Skeletal muscle cell (primary cell): ENCODE data around the gene NFKBIB.
A peak's percentile ranks its signal among the peaks of the same experiment; 100 is the strongest.
"Not testable (repeated sequence)": the region's sequence is repeated elsewhere in the genome, so short reads cannot be mapped to it uniquely, and the experiment has no call there.

Source experiments
- DNase-seq: peaks from one replicate; pipeline ENCODE4 v3.0.0-alpha.2; 2010; ENCODE audit warnings: low read depth
- H3K4me3 ChIP-seq: 2 replicates; pipeline ENCODE4 v1.5.1; 2011; ENCODE audit warnings: low read depth, mild to moderate bottlenecking, control low read depth, low read length, moderate library complexity

NFKBIB gene

DNA sequence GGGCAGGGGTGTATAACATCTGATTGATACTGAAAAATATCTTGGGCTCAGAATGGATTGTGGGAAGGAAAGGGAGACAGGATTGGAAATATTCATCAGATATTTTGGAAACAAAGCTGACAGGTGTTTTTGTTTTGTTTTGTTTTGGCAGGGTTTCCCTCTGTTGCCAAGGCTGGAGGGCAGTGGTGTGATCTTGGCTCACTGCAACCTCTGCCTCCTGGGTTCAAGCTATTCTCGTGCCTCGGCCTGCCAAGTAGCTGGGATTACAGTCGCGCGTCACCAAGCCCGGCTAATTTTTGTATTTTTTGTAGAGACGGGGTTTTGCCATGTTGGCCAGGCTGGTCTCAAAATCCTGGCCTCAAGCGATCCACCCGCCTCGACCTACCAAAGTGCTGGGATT, 26.4 kb upstream of the NFKBIB start:
- H3K4me3 ChIP-seq, DNase-seq: not testable (repeated sequence)

- no peak overlapping the region for H3K4me3 ChIP-seq
- DNase-seq = no peak
Observed at GRCh38 chr19:38875656-38876395, 23.9 kb upstream of the NFKBIB start.

GRCh38 chr19:38877781-38878574, 21.8 kb upstream of the NFKBIB start, which contains the start of gene RINL:
Gene RINL (minus strand): TSS chr19:38878275. CDS start chr19:38876742, 1,533 bp downstream.
- no peak within 1 kb of the TSS for H3K4me3 ChIP-seq
- no peak for DNase-seq

DNA sequence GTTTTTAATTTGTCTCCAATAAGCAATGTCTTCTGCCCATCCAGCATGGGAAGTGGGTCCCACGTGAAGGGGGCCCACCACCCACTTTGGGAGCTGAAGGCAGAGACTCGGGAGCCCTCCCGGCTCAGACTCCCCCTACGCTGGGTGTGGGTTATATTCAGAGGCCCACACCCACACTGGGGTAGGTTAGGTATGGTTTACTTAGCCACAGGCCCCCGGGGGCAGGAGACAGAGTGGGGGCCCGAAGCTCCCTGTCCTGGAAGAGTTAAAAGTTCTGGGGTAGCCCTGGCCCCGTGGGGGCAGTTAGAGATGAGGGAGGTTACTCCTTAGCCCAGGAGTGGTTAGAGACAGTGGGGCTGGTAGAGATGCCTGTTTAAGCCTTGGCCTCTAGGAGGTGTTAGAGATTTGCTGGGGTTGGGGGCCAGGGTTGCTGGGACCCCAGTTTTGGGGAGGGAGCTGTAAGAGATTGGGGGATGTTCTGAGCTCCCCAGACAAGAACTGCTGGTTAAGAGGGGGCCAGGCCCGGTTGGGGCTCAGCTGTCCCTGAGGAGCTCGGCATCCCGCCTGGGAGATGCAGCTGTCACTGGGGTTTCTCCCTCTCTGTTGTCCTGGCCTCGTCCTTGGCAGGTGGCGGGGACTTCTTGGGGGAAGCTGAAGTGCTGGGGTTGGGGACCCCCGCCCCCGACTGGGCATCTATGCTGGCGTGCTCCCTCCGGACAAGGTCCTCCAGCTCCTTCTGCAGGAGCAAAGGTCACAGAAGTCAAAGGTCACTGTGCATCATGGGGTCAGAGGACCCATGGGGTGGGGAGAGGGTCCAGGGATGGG, 21.0 kb upstream of the NFKBIB start:
- DNase-seq = no peak
- no peak overlapping the region for H3K4me3 ChIP-seq

DNA sequence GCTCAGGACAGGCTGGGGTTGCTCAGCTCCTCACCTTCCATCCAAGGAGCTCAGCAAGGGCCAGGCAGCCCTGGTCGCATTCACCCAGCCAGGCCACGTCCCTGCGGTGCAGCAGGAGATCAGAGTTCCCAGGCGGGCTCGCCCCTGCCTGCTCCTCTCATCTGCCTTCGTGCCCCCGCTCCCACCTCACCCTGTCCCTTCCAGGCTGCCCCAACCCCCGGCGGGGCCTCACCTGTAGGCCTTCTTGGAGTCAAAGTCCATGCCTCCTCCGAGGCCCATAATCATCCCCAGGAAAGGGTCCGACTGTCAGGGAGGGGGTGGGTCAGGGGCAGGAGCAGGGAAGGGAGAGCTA, 20.4 kb upstream of the NFKBIB start:
- no peak overlapping the region for H3K4me3 ChIP-seq
- DNase-seq = no peak

- no peak overlapping the region for H3K4me3 ChIP-seq
- no peak for DNase-seq
Observed at GRCh38 chr19:38880076-38880881, 19.5 kb upstream of the NFKBIB start.

- no peak overlapping the region for H3K4me3 ChIP-seq
- DNase-seq = no peak
Observed at GRCh38 chr19:38880882-38881609, 18.7 kb upstream of the NFKBIB start.

DNA sequence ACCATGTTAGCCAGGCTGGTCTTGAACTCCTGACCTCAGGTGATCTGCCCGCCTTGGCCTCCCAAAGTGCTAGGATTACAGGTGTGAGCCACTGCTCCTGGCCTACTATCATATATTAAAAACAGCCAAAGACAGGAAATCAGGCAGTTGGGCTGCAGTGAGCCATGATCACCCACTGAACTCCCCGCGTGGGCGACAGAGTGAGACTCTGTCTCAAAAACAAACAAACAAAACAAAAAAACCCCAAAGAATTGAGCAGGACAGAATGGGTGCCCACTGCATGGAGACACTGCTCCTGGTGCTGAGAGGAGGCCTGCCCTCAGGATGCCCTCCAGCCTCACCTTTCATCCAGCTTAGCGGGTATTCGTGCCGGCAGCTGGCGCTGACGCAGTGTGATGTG, 16.5 kb upstream of the NFKBIB start:
- no peak for DNase-seq
- no peak overlapping the region for H3K4me3 ChIP-seq

DNA sequence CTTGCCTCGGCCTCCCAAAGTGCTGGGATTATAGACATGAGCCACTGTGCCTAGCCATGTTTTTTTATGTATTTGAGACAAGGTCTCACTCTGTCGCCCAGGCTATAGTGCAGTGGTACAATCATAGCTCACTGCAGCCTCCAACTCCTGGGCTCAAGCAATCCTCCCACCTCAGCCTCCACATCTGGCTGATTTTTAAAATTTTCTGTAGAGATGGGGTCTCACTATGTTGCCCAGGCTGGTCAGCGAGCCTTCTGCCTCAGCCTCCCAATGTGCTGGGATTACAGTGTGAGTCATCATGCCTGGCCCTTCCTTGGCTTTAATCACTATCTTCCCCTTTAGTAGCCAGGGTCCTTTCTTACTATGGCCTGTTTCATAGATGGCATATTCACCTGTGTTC, 15.1 kb upstream of the NFKBIB start:
- DNase-seq, H3K4me3 ChIP-seq: not testable (repeated sequence)

DNA sequence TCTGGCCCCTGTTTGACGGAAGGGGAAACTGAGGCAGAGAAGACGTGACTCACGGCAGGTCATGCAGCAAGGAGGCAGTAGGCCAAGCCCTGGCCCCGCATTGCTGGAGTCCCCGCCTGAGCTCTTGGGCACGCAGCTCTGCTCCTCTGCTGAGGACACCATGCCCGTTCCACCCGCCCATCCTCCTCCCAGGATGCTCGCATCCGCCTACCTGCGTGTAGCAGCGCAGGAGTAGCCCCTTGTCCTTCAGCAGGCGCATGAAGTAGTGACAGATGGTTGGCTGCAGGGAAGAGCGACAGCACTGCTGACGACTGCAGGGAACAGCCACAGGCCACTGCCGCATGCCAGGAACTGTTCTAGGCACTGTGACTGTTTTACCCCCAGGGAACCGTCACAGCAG, 10.9 kb upstream of the NFKBIB start:
- no peak overlapping the region for H3K4me3 ChIP-seq
- no peak for DNase-seq

- H3K4me3 ChIP-seq = no peak overlapping the region
- DNase-seq = no peak
Observed at GRCh38 chr19:38889803-38890202, 10.0 kb upstream of the NFKBIB start.

GRCh38 chr19:38890686-38891085, 9.1 kb upstream of the NFKBIB start:
- no peak for DNase-seq

GRCh38 chr19:38891771-38892170, 8.0 kb upstream of the NFKBIB start:
- peak; percentile 41 for DNase-seq
- H3K4me3 ChIP-seq = no peak overlapping the region

More at GRCh38 chr19:38890686-38891085, 9.1 kb upstream of the NFKBIB start:
- H3K4me3 ChIP-seq = no peak overlapping the region

DNA sequence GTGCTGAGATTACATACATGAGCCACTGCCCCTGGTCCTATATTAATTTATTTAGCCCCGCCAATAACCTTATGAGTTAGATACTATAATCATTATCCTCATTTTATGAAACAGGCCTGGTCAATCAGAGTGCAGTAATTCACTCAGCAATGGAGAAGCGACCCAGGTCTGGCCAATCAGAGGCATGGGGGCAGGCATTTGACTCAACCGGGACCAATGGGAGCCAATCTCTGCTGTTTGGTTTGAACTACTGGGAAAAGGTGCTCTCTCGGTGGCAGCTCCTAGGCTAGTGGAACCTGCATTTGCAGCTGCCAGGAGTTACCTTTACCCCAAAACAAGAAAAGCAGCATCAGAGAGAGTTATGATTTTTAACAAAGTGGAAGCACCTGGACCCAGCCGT, 6.9 kb upstream of the NFKBIB start:
- no peak for DNase-seq
- H3K4me3 ChIP-seq = no peak overlapping the region

DNA sequence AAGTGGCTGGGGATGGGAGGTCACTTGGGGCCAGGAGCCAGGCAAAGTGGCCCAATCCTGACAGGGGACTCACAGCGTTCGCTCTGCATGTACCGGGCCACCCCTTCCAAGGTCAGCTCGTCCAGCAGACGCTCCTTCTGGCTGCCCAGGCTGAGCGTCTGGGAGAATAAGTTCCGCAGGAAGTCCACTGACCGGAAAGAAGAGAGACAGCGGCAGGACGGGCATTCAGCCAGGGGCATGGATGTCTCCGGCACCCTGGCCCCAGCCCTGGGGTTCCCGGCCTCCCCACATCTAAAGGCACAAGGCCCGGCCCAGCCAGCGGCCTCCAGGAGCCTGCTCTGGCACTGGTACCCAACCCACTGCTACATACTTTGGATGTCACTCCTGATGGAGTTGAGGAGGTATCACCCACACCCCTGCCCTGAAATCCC, 6.4 kb upstream of the NFKBIB start:
- no peak overlapping the region for H3K4me3 ChIP-seq
- no peak for DNase-seq

GRCh38 chr19:38894968-38895367, 4.8 kb upstream of the NFKBIB start:
- H3K4me3 ChIP-seq = no peak overlapping the region

GRCh38 chr19:38898788-38899446, 852 bp upstream of the NFKBIB start:
- DNase-seq = no peak
- peak overlapping the region; percentile 92 for H3K4me3 ChIP-seq

More at GRCh38 chr19:38894968-38895367, 4.8 kb upstream of the NFKBIB start:
- DNase-seq = no peak

GRCh38 chr19:38900202-38900629, 447 bp downstream of the NFKBIB start:
- H3K4me3 ChIP-seq = peak overlapping the region; percentile 92
- DNase-seq = no peak
